HG03097 (cell line): ENCODE data around the gene IDH3B.

ENCODE experiments used
- ATAC-seq: cut with Tn5 transposase; IDR thresholded peaks from one replicate; pipeline ENCODE4 v1.9.1; 2021; ENCODE audit not compliant: unreplicated experiment, low FRiP score

Gene IDH3B

DNA sequence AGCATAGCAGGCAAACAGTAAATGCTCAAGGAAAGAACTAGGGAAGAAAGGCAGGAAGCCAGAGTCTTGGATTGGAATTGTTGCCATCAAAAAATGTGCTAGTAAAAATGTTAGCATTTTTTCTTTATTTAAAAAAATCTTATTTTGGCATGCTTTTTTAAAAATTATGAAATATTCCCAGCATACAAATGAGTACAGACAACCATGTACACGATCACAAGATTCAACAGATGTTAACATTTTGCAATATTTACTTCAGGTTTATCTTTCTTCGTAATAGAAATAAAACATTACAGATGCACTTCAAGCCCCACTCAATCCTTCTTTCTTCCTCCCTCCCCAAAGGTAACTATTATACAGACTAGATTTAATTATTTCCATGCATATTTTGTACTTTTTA lies 39.0 kb downstream of the IDH3B start:
- ATAC-seq, result no peak

DNA sequence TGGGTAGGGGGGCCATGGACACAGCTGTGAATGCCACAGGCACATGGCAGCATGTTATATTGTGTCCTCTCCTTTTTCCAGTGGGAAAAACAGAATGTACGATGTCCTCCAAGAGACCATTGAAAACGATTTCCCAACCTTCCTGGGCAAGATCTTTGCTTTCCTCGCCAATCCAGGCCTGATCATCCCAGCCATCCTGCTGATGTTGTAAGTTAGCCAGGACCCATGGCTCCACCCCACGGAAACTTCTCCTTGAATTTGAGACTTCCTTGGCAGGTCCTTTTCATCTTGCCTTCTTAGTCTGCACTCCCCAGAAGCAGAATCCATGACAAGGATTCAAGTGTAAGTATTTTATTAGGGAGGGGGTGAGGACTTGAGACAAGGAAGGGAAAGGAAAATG lies 39.8 kb downstream of the IDH3B start:
- ATAC-seq, result no peak

DNA sequence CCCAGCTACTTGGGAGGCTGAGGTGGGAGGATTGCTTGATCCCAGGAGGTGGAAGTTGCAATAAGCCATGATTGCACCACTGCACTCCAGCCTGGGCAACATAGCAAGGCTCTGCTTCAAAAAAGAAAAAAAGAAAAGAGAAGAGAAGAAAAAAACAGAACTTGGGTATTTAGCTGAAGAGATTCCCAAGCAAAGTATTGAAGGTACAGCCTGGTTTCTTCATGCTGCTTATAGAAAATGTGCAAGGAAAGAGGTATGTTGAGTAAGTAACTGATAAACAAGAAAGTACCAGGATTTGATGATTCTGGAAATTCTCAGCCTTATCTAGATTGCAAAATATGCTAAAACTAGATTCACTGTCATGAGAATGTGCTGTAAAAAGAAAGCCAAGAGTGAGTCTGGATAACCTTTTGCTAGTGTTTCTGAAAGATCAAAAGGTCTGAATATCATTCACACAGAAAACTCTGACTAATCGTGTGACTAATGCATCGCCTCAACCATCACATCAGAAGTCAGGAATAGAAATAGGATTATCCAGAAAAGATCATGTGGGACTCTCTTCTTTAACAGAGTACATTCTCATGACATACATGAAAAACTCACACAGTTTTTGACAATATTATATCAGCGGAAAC lies 43.9 kb downstream of the IDH3B start:
- ATAC-seq, result no peak

DNA sequence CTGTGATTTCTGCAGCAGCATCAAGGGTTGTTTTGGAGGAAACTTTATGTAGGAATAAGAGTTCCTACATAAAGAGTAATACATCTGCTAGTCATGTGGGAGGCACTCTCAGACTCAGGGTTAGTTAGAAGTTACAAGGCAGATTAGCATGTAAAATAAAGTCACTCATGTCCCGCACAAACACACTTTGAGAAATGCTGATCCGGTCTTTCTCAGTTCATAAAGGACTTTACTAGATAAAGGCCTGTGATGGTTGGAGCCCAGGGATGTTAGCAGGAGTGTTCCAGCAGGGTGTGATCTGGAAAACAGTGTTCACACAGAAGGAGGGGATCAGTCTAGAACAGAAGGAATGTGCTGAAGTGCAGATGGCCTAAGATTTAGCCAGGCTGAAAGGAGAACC lies 44.7 kb downstream of the IDH3B start:
- no peak for ATAC-seq

DNA sequence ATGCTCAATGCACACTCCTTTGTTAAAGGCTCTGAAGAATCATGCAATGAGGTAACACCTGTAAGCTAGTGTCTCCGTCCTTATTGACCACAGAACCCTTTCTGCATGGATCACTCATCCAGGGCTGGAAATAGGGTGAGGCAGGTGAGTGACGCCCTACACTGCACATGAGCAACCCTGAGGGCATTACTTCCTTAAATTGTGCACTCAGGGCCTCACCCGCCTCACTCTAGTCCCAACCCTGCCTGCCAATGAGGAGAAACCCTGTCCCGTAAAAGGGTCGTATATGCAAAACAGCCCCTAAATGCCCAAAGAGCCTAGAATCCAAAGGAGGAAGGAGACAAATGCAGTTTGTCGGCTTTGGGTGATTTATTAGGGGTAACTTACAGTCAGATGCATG lies 45.2 kb downstream of the IDH3B start:
- no peak for ATAC-seq

DNA sequence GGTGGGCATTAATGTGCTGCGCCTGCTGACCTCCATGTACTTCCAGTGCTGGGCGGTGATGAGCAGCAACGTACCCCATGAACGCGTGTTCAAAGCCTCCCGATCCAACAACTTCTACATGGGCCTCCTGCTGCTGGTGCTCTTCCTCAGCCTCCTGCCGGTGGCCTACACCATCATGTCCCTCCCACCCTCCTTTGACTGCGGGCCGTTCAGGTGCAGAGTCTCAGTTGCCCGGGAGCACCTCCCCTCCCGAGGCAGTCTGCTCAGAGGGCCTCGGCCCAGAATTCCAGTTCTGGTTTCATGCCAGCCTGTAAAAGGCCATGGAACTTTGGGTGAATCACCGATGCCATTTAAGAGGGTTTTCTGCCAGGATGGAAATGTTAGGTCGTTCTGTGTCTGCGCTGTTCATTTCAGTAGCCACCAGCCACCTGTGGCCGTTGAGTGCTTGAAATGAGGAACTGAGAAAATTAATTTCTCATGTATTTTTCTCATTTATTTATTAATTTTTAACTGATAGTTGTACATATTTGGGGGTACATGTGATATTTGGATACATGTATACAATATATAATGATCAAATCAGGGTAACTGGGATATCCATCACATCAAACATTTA lies 46.8 kb downstream of the IDH3B start:
- no peak for ATAC-seq

DNA sequence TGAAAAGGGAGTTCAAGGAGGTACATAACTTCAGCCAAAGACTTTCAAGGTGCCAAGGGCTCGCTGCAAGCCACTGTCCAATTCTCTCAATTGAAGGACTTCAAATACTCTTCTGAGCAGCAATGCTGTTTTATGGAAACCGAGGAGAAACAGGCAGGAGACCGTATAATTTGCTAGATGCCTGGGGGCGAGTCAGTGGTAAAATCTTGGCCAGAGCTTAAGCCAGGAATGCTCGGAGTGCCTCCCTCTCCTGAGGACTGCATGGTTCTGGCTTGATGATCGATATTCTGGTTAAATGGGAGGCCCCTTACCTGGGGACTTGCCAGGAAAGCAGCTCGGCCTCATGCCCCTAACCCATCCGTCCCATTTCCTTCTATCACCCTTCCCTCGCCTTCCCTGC lies 47.4 kb downstream of the IDH3B start:
- no peak for ATAC-seq

DNA sequence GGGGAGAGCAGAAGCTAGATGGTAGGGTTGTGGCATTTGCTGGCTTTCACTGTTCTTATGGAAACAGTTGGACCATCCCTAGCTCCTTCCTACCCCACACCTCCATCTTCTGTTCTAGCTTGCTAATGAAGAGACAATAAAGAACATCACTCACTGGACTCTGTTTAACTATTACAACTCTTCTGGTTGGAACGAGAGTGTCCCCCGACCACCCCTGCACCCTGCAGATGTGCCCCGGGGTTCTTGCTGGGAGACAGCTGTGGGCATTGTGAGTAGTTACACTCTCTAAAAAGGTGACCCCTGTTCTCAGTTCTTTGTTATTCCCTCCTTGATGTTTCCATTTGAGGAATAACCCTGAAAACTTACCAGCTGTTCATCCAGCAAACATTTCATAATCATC lies 51.9 kb downstream of the IDH3B start:
- no peak for ATAC-seq

DNA sequence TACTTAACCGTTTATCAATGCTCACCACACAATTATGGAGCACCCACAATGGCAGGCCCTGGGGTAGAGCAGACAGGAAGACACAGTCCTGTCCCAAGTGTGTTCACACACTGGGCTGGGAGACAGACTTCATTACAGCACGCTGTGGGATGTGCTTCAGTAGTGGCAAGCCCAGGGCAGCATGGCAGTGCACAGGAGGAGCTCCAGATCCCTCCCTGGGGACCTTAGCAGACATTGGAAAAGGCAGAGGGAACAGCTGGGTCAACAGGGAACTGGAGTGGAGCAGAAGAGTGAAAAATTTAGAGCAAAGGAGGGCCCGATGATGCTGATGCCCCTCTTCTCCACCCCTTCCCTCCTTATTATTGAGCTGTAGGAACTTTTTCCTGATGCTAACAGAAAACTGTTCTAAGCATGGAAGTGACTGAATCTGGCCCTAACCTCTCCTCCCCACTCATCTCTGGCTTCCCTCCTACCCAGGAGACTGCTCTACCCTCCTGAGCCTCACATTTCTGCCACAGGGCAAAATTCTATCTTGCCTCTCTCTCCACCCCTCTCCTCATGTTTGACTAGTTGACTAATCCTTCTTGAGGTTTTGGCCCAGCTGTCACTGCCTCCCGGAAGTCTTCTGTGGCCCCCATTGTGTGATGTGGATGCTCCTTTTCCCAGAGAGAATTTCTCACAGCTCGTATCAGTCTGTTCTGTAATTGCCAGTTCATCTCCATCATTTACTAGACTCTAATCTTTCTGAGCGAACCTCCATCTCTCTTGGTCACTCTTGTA lies 52.9 kb downstream of the IDH3B start:
- ATAC-seq, result no peak

DNA sequence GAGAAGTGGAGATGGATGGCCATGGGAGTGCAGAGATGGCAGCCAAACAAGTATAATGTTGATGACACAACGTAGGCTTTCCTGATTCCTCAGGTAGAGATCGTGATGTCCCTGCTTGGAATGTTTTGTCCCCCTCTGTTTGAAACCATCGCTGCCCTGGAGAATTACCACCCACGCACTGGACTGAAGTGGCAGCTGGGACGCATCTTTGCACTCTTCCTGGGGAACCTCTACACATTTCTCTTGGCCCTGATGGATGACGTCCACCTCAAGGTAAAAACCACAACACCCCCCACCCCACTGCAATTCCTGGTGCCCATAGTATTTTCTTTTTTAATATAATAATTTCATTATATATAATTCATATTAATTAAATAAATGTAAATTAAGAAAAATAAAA lies 53.7 kb downstream of the IDH3B start:
- ATAC-seq, result no peak
